Measurements from ENCODE around the gene SMIM10L2A. TPM values are rescaled to one million over a fixed set of nuclear protein-coding genes. Genes with fewer than 3 reads are reported as not detected.

Gene SMIM10L2A
- total and polyA plus RNA-seq, 2 of the 8 experiments (the other 6 are each of a cell fraction or from before 2014, with no cell fraction given) = 5.0 to 7.5 TPM

- Histone ChIP-seq H3K27me3 (replicated peaks in 1 of 4; ENCODE audit: control insufficient read depth in 3 of 4, extremely low read depth in 1 of 4, insufficient read depth in 3 of 4, low read length in 3 of 4) (no peaks in the 10 kb centered on the region), H4K8ac (ENCODE audit: extremely low read depth, insufficient read depth, low read length) (no peak overlapping the region), H3K27ac (ENCODE audit: low read depth, low read length) (no peak overlapping the region), H3K9ac (replicated peaks in 1 of 4; ENCODE audit: extremely low read depth in 1 of 4, low read depth in 3 of 4, low read length in 3 of 4) (no peak overlapping the region), H3K4me1 (replicated peaks in 1 of 4; ENCODE audit: control insufficient read depth in 3 of 4, insufficient read depth in 4 of 4, low read length in 3 of 4) (peaks cover 0 to 8% (median 0%) of the 10 kb centered on the region in 4 experiments; a peak in 1 of 7 replicates), H3K79me2 (ENCODE audit: control insufficient read depth in 1 of 2, insufficient read depth in 2 of 2, low read length in 2 of 2) (no peaks in the 10 kb centered on the region), H4K5ac (ENCODE audit: insufficient read length, low read depth, low read length) (no peak overlapping the region), H3K36me3 (ENCODE audit: control insufficient read depth in 2 of 4, insufficient read depth in 4 of 4, low read length in 3 of 4) (no peaks in the 10 kb centered on the region), H3K9me3 (ENCODE audit: insufficient read depth in 2 of 2, low read depth in 1 of 2, low read length in 1 of 2) (no peaks in the 10 kb centered on the region), H3K18ac (ENCODE audit: extremely low read depth, low read length) (no peak overlapping the region), H2BK5ac (ENCODE audit: low read depth, low read length) (no peak overlapping the region), H2BK20ac (ENCODE audit: low read length) (no peak overlapping the region), H3K79me1 (ENCODE audit: low read depth, low read length) (no peaks in the 10 kb centered on the region), H3K4me3 (ENCODE audit: extremely low read depth in 1 of 4, insufficient read depth in 2 of 4, low read depth in 3 of 4, low read length in 4 of 4) (no peak overlapping the region), H3K56ac (replicated peaks; ENCODE audit: insufficient read length, low read depth, low read length) (no peak overlapping the region), H2BK120ac (replicated peaks; ENCODE audit: low read depth, low read length) (no peak overlapping the region), H2AFZ (ENCODE audit: low read length) (no peak overlapping the region), H2BK12ac (ENCODE audit: low read depth, low read length) (no peak overlapping the region), H3K14ac (ENCODE audit: insufficient read length) (no peak overlapping the region), H3K4me2 (ENCODE audit: insufficient read depth in 1 of 2, low read depth in 2 of 2, low read length in 2 of 2) (no peak overlapping the region), H2BK15ac (ENCODE audit: low read length) (no peak overlapping the region), H3K23me2 (ENCODE audit: low read depth, low read length) (no peaks in the 10 kb centered on the region), H3K23ac (ENCODE audit: insufficient read length) (no peak overlapping the region), H4K20me1 (replicated peaks in 1 of 2; ENCODE audit: control insufficient read depth in 1 of 2, insufficient read depth in 2 of 2, low read length in 2 of 2) (no peaks in the 10 kb centered on the region), H3K4ac (replicated peaks; ENCODE audit: insufficient read length, low read depth, low read length) (no peak overlapping the region), H2AK5ac (ENCODE audit: low read depth, low read length) (no peak overlapping the region), H4K91ac (replicated peaks; ENCODE audit: insufficient read length, low read length) (no peak overlapping the region)
- no peak for TF ChIP-seq TCF12 (IDR thresholded peaks at IDR 0.05; ENCODE audit: low read depth, low read length)
- TF ChIP-seq FOSL1 (IDR thresholded peaks at IDR 0.05; ENCODE audit: insufficient read depth, low read depth, low read length) = no peak
- TF ChIP-seq JUND (IDR thresholded peaks at IDR 0.05; ENCODE audit: low read length) = no peak
- TF ChIP-seq KDM5A (IDR thresholded peaks at IDR 0.05; ENCODE audit: low read length) = no peak
- no peak for TF ChIP-seq NANOG (IDR thresholded peaks at IDR 0.05; ENCODE audit: insufficient read depth, low read depth, low read length, poor library complexity, severe bottlenecking)
- no peak for DNase-seq (ENCODE audit: low read depth in 1 of 2, low spot score in 2 of 2)
- POLR2A ChIA-PET (ENCODE audit: partially characterized antibody) = no interaction called here
- no peak for FAIRE-seq
- WGBS, 2 experiments (ENCODE audit: extremely low coverage in 1 of 2, insufficient coverage in 1 of 2, insufficient read length in 1 of 2, insufficient replicate concordance in 2 of 2, low coverage in 1 of 2, low lambda C conversion rate in 2 of 2, missing lambda C conversion rate in 1 of 2) = 93% methylated on average over 7 of the region's 8 CpGs; no CpG with 5 or more reads in 1 of the 2 experiments
- CTCF ChIA-PET (ENCODE audit: partially characterized antibody) = interaction anchor here (0.7 to 3.1 kb wide), 7 partner anchors 11 to 481 kb away, joined by 3 to 13 read pairs (median 3); no protein-coding TSS in a partner anchor
Measured at GRCh38 chrX:135449637-135450550, 28.1 kb downstream of the SMIM10L2A start.
